GM23338 (cell line): ENCODE measurements around the gene DCP2. TPM values are rescaled to one million over a fixed set of nuclear protein-coding genes. Genes with fewer than 3 reads are reported as not detected.

Experiments used
- ATAC-seq: fragments of 200-7000 bp; cut with Tn5 transposase; 3 replicates; pipeline ENCODE4 v1.9.1; 2020
- DNase-seq: peaks from one replicate; pipeline ENCODE4 v3.0.0-alpha.2; 2015; ENCODE audit warnings: low spot score
- H2AFZ ChIP-seq: fragments of 200-600 bp; sonication (generic); 2 replicates; pipeline ENCODE4 v1.8.0; 2016; ENCODE audit warnings: antibody characterized with exemption, mild to moderate bottlenecking, moderate library complexity
- H3F3A ChIP-seq: fragments of 200-600 bp; sonication (generic); replicated peaks from 2 replicates; pipeline ENCODE4 v1.8.0; 2017; ENCODE audit warnings: antibody characterized with exemption, mixed run types, low read depth
- H3K27ac ChIP-seq: fragments of 200-600 bp; sonication (generic); 2 replicates; pipeline ENCODE4 v1.6.1; 2016; ENCODE audit warnings: low read depth
- H3K27me3 ChIP-seq: fragments of 200-600 bp; sonication (generic); 2 replicates; pipeline ENCODE4 v1.8.0; 2016; ENCODE audit warnings: mild to moderate bottlenecking, mixed run types, moderate library complexity; ENCODE audit not compliant: insufficient read depth
- H3K36me3 ChIP-seq: fragments of 200-600 bp; sonication (generic); 2 replicates; pipeline ENCODE4 v1.8.0; 2016; ENCODE audit warnings: mild to moderate bottlenecking; ENCODE audit not compliant: insufficient read depth
- H3K4me1 ChIP-seq: fragments of 200-600 bp; sonication (generic); 2 replicates; pipeline ENCODE4 v1.8.0; 2016; ENCODE audit warnings: mild to moderate bottlenecking, moderate library complexity; ENCODE audit not compliant: insufficient read depth
- H3K4me2 ChIP-seq: fragments of 200-600 bp; sonication (generic); 2 replicates; pipeline ENCODE4 v1.7.1; 2017; ENCODE audit warnings: mixed run types
- H3K4me3 ChIP-seq: fragments of 200-600 bp; sonication (generic); 2 replicates; pipeline ENCODE4 v1.6.1; 2016; ENCODE audit warnings: mixed run types
- H3K79me2 ChIP-seq: fragments of 200-600 bp; sonication (generic); replicated peaks from 2 replicates; pipeline ENCODE4 v1.8.0; 2017; ENCODE audit warnings: mild to moderate bottlenecking; ENCODE audit not compliant: insufficient read depth
- H3K9me2 ChIP-seq: fragments of 200-600 bp; sonication (generic); 2 replicates; pipeline ENCODE4 v1.8.0; 2017; ENCODE audit not compliant: insufficient read depth
- H4K20me1 ChIP-seq: fragments of 200-600 bp; sonication (generic); replicated peaks from 2 replicates; pipeline ENCODE4 v1.8.0; 2017; ENCODE audit warnings: mild to moderate bottlenecking; ENCODE audit not compliant: insufficient read depth
- H3K27ac Mint-ChIP-seq: 2 replicates; pipeline ENCODE4 v1.8.0; 2020; ENCODE audit warnings: inconsistent platforms, mild to moderate bottlenecking, moderate library complexity, mixed read lengths
- H3K27me3 Mint-ChIP-seq: 3 replicates; pipeline ENCODE4 v1.8.0; 2022; ENCODE audit warnings: low read depth, mild to moderate bottlenecking, moderate library complexity, mixed read lengths, inconsistent platforms; ENCODE audit not compliant: insufficient read depth, poor library complexity
- H3K36me3 Mint-ChIP-seq: 3 replicates; pipeline ENCODE4 v1.8.0; 2021; ENCODE audit warnings: low read depth, mild to moderate bottlenecking, inconsistent platforms, moderate library complexity, mixed read lengths
- H3K4me1 Mint-ChIP-seq: 3 replicates; pipeline ENCODE4 v1.8.0; 2020; ENCODE audit warnings: mild to moderate bottlenecking, inconsistent platforms, mixed read lengths
- H3K4me3 Mint-ChIP-seq: 3 replicates; pipeline ENCODE4 v1.8.0; 2021; ENCODE audit warnings: moderate library complexity, mild to moderate bottlenecking, inconsistent platforms, mixed read lengths
- H3K9me3 Mint-ChIP-seq: 3 replicates; pipeline ENCODE4 v1.8.0; 2020; ENCODE audit warnings: moderate library complexity, mild to moderate bottlenecking, inconsistent platforms, mixed read lengths
- CREB1 ChIP-seq: fragments of 250-450 bp; sonication (Bioruptor Pico); IDR thresholded peaks from 2 replicates; pipeline ENCODE4 v1.5.0; 2020; ENCODE audit warnings: low read depth, mild to moderate bottlenecking, moderate library complexity
- EZH2 ChIP-seq: fragments of 200-600 bp; sonication (generic); IDR thresholded peaks from one replicate; pipeline ENCODE4 v1.8.0; 2017; ENCODE audit warnings: antibody characterized with exemption, mild to moderate bottlenecking, low read depth; ENCODE audit not compliant: unreplicated experiment
- JUNB ChIP-seq: IDR thresholded peaks from one replicate; pipeline ENCODE4 v1.6.1; 2016; ENCODE audit warnings: antibody characterized with exemption; ENCODE audit not compliant: unreplicated experiment
- NANOG ChIP-seq: IDR thresholded peaks from 2 replicates; pipeline ENCODE4 v1.6.1; 2016; ENCODE audit warnings: antibody characterized with exemption, borderline replicate concordance
- ZNF114 ChIP-seq: fragments of 250-450 bp; sonication (Bioruptor Pico); IDR thresholded peaks from 2 replicates; pipeline ENCODE4 v1.5.0; 2020; ENCODE audit warnings: mild to moderate bottlenecking, moderate library complexity
- ZNF331 ChIP-seq: fragments of 250-450 bp; sonication (Bioruptor Pico); IDR thresholded peaks from 2 replicates; pipeline ENCODE4 v1.5.0; 2020; ENCODE audit warnings: low read depth, mild to moderate bottlenecking, moderate library complexity
- ZNF462 ChIP-seq: fragments of 250-450 bp; sonication (Bioruptor Pico); IDR thresholded peaks from 2 replicates; pipeline ENCODE4 v1.5.0; 2020; ENCODE audit warnings: mild to moderate bottlenecking, moderate library complexity
- polyA plus RNA-seq: library from polyadenylated mRNA; unstranded; fragments of >200 nt; fragmentation: Nextera tagmentation; extraction: Ambion mirVana; gene quantifications from 2 replicates; pipeline ENCODE4 v1.2.1, GENCODE V29; 2016
- total RNA-seq: library from RNA; depleted of rRNA; stranded (reverse); fragments of >200 nt; shearing (Covaris generic); gene quantifications from 2 replicates; pipeline ENCODE4 v1.2.3, GENCODE V29; 2014
- TF ChIP-seq, protein P1 (sequence below): IDR thresholded peaks from one replicate; pipeline ENCODE4 v1.6.1; 2018; ENCODE audit warnings: antibody characterized with exemption; ENCODE audit not compliant: unreplicated experiment
- TF ChIP-seq, protein P2 (sequence below): IDR thresholded peaks from 2 replicates; pipeline ENCODE4 v1.6.1; 2016; ENCODE audit warnings: antibody characterized with exemption

Gene DCP2
- total and polyA plus RNA-seq, 2 experiments from 2014 or later = 96.6 to 165 TPM

GRCh38 chr5:113039934-113040285 lies 63.3 kb downstream of the DCP2 start (continued):
- TF ChIP-seq ZNF462 (CRISPR knock-in tag) (no peak), ZNF114 (CRISPR knock-in tag) (no peak), ZNF331 (no peak)

- peaks cover 10% of the 10 kb centered on the region; the same call in 1 of the 3 replicates for H3K36me3 Mint-ChIP-seq
- Histone ChIP-seq H3K27me3 (no peaks in the 10 kb centered on the region), H3K79me2 (no peaks in the 10 kb centered on the region), H3K4me3 (no peak overlapping the region), H3F3A (no peaks in the 10 kb centered on the region), H3K4me2 (no peak overlapping the region), H2AFZ (no peak overlapping the region), H3K9me2 (no peaks in the 10 kb centered on the region), H3K36me3 (no peaks in the 10 kb centered on the region), H3K27ac (no peak overlapping the region), H3K4me1 (peaks cover 8% of the 10 kb centered on the region), H4K20me1 (no peaks in the 10 kb centered on the region)
- peaks cover 10% of the 10 kb centered on the region for H3K27me3 Mint-ChIP-seq
- H3K4me1 Mint-ChIP-seq = peaks cover 16% of the 10 kb centered on the region
- no peak overlapping the region for H3K27ac Mint-ChIP-seq
- no peak overlapping the region for H3K4me3 Mint-ChIP-seq
- DNase-seq (no peak), ATAC-seq (no peak)
- H3K9me3 Mint-ChIP-seq = no peaks in the 10 kb centered on the region
- TF ChIP-seq, protein P1, sequence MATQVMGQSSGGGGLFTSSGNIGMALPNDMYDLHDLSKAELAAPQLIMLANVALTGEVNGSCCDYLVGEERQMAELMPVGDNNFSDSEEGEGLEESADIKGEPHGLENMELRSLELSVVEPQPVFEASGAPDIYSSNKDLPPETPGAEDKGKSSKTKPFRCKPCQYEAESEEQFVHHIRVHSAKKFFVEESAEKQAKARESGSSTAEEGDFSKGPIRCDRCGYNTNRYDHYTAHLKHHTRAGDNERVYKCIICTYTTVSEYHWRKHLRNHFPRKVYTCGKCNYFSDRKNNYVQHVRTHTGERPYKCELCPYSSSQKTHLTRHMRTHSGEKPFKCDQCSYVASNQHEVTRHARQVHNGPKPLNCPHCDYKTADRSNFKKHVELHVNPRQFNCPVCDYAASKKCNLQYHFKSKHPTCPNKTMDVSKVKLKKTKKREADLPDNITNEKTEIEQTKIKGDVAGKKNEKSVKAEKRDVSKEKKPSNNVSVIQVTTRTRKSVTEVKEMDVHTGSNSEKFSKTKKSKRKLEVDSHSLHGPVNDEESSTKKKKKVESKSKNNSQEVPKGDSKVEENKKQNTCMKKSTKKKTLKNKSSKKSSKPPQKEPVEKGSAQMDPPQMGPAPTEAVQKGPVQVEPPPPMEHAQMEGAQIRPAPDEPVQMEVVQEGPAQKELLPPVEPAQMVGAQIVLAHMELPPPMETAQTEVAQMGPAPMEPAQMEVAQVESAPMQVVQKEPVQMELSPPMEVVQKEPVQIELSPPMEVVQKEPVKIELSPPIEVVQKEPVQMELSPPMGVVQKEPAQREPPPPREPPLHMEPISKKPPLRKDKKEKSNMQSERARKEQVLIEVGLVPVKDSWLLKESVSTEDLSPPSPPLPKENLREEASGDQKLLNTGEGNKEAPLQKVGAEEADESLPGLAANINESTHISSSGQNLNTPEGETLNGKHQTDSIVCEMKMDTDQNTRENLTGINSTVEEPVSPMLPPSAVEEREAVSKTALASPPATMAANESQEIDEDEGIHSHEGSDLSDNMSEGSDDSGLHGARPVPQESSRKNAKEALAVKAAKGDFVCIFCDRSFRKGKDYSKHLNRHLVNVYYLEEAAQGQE = no peak
- no peak for TF ChIP-seq NANOG
- TF ChIP-seq EZH2 = no peak
- TF ChIP-seq JUNB = no peak
- TF ChIP-seq CREB1 (CRISPR knock-in tag) = no peak
- TF ChIP-seq, protein P2, sequence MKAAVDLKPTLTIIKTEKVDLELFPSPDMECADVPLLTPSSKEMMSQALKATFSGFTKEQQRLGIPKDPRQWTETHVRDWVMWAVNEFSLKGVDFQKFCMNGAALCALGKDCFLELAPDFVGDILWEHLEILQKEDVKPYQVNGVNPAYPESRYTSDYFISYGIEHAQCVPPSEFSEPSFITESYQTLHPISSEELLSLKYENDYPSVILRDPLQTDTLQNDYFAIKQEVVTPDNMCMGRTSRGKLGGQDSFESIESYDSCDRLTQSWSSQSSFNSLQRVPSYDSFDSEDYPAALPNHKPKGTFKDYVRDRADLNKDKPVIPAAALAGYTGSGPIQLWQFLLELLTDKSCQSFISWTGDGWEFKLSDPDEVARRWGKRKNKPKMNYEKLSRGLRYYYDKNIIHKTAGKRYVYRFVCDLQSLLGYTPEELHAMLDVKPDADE = no peak
Observed at GRCh38 chr5:113040672-113041260, 64.2 kb downstream of the DCP2 start.
